HG03045 (cell line): ENCODE results near the gene LRRC9.
"Not testable (repeated sequence)": the region's sequence is repeated elsewhere in the genome, so short reads cannot be mapped to it uniquely, and the experiment has no call there.

ENCODE experiments used
- ATAC-seq: cut with Tn5 transposase; IDR thresholded peaks from one replicate; pipeline ENCODE4 v1.9.1; 2021; ENCODE audit warnings: mild to moderate bottlenecking, moderate library complexity; ENCODE audit not compliant: unreplicated experiment

Gene LRRC9

GRCh38 chr14:60058087-60058486 lies 138.1 kb downstream of the LRRC9 start:
- ATAC-seq = no peak

GRCh38 chr14:60061371-60061770 lies 141.4 kb downstream of the LRRC9 start:
- no peak for ATAC-seq

GRCh38 chr14:60064491-60065072 lies 144.6 kb downstream of the LRRC9 start:
- ATAC-seq = no peak

GRCh38 chr14:60067882-60068281 lies 147.9 kb downstream of the LRRC9 start:
- no peak for ATAC-seq

GRCh38 chr14:60079723-60080122 lies 159.8 kb downstream of the LRRC9 start:
- ATAC-seq = no peak

GRCh38 chr14:60085085-60085484 lies 165.1 kb downstream of the LRRC9 start:
- ATAC-seq = no peak

GRCh38 chr14:60085693-60086092 lies 165.7 kb downstream of the LRRC9 start:
- ATAC-seq = no peak

- ATAC-seq = no peak
These were observed 167.7 kb downstream of the LRRC9 start for GRCh38 chr14:60087668-60088067.

GRCh38 chr14:60089221-60089620 lies 169.3 kb downstream of the LRRC9 start:
- ATAC-seq = no peak

- ATAC-seq = no peak
These were observed 171.0 kb downstream of the LRRC9 start for GRCh38 chr14:60090864-60091519.

GRCh38 chr14:60091550-60092525 lies 171.9 kb downstream of the LRRC9 start, which contains the start of gene PCNX4:
TSS of gene PCNX4 (plus strand) at chr14:60091923. CDS start at chr14:60107639, 15,716 bp downstream.
- ATAC-seq = peak; percentile 96

GRCh38 chr14:60092526-60092920 lies 172.6 kb downstream of the LRRC9 start:
- ATAC-seq = no peak

GRCh38 chr14:60093080-60093479 lies 173.1 kb downstream of the LRRC9 start:
- no peak for ATAC-seq

GRCh38 chr14:60093606-60094005 lies 173.7 kb downstream of the LRRC9 start:
- ATAC-seq = no peak

- ATAC-seq = no peak
These were observed 174.5 kb downstream of the LRRC9 start for GRCh38 chr14:60094306-60094897.

GRCh38 chr14:60095231-60095630 lies 175.3 kb downstream of the LRRC9 start:
- ATAC-seq = no peak

GRCh38 chr14:60095781-60096450 lies 176.0 kb downstream of the LRRC9 start:
- no peak for ATAC-seq

GRCh38 chr14:60097974-60098373 lies 178.0 kb downstream of the LRRC9 start:
- ATAC-seq = no peak

- ATAC-seq = not testable (repeated sequence)
These were observed 179.9 kb downstream of the LRRC9 start for GRCh38 chr14:60099855-60100254.

- ATAC-seq = no peak
These were observed 181.8 kb downstream of the LRRC9 start for GRCh38 chr14:60101786-60102185.

- ATAC-seq = no peak
These were observed 182.4 kb downstream of the LRRC9 start for GRCh38 chr14:60102389-60102788.
